ENCODE data around the gene EIF4G3.
"Not testable (repeated sequence)": the region's sequence is repeated elsewhere in the genome, so short reads cannot be mapped to it uniquely, and the experiment has no call there.

The EIF4G3 gene

DNA sequence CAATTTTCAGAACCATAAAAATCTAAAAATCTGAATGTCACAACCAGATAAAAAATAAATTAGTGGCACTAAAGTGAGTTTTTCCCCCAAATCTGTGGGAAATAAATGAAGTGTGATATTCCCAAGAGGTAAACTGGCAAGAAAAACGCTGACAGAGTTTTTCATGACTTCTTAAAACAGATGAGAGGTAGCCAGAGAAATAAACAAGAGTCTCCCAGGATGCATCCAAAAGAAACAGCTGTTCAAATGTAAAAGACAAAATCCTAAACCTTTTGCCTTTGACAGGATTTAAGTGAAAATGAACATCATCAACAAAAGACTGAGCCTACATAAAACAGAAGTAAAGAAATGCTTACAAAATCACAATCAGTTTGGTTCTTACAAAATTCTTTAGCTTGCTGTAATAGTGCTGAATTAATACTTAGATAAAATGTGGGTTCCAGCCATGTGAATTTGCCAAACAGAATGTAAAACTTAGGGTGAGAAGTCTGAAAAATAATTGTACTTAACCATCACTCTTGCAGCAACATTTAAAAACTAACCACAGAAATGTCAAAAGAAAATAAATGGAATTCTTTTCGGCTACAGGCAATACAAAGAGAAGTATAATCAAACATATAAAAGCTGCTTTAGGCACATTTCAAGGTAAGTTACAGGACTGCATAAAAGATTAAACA, 133.6 kb downstream of the EIF4G3 start:
- no peak for DNase-seq (ENCODE audit: insufficient read length)
- no peak for TF ChIP-seq POLR2AphosphoS5 (IDR thresholded peaks at IDR 0.05; ENCODE audit: low read depth, low read length)
- TF ChIP-seq POLR2A (IDR thresholded peaks at IDR 0.05; ENCODE audit: low read depth, low read length) = no peak
- TF ChIP-seq TAF1 (IDR thresholded peaks at IDR 0.05; ENCODE audit: borderline replicate concordance, low read depth, low read length) = no peak
- no peak for FAIRE-seq

DNA sequence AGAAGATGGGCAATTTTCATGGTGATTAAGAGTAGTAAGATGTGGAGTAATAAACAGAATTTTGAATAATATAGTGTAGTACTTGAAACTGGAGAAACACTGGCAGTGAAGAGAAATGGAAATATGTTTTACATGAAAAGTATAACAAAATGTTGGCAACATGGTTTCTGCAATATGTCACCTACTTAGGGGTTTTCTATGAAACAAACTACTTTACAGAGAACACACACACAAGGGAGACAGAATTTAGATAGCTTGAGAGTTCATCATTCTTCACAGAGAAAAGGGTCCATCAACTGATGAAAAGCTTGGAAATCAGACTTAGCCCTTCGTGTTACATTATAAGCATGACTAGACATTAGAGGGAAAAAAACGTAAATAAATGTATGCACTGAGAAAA, 135.2 kb downstream of the EIF4G3 start:
- no peak for TF ChIP-seq POLR2A (IDR thresholded peaks at IDR 0.05; ENCODE audit: low read depth, low read length)
- TF ChIP-seq TAF1 (IDR thresholded peaks at IDR 0.05; ENCODE audit: borderline replicate concordance, low read depth, low read length) = no peak
- TF ChIP-seq POLR2AphosphoS5 (IDR thresholded peaks at IDR 0.05; ENCODE audit: low read depth, low read length) = no peak
- no peak for DNase-seq (ENCODE audit: insufficient read length)
- FAIRE-seq = no peak

- DNase-seq (ENCODE audit: insufficient read length) (no peak), FAIRE-seq (no peak)
- TF ChIP-seq POLR2A (IDR thresholded peaks at IDR 0.05; ENCODE audit: low read depth, low read length) (no peak), TAF1 (IDR thresholded peaks at IDR 0.05; ENCODE audit: borderline replicate concordance, low read depth, low read length) (no peak), POLR2AphosphoS5 (IDR thresholded peaks at IDR 0.05; ENCODE audit: low read depth, low read length) (no peak)
Observed at GRCh38 chr1:21037091-21037490, 139.6 kb downstream of the EIF4G3 start.

DNA sequence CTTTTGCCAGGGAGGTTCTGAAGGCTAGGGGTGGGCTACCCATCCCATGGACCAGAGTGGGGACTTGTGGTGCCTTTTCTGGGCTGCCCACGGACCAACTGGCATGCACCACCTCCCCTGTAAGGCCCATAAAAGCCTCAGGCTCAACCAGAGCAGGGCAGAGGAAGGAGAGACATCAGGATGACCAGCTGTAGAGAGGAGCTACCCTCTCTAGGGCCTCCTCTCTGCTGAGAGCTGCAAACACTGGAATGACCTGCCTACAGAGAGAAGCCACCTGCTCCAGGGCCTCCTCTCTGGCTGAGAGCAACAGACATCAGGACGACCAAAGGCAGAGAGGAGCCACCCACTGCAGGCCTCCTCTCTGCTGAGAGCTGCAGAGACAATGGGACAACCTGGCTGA, 140.9 kb downstream of the EIF4G3 start:
- DNase-seq (ENCODE audit: insufficient read length) (no peak), FAIRE-seq (no peak)
- TF ChIP-seq POLR2A (IDR thresholded peaks at IDR 0.05; ENCODE audit: low read depth, low read length) (no peak), TAF1 (IDR thresholded peaks at IDR 0.05; ENCODE audit: borderline replicate concordance, low read depth, low read length) (no peak), POLR2AphosphoS5 (IDR thresholded peaks at IDR 0.05; ENCODE audit: low read depth, low read length) (no peak)

- FAIRE-seq = no peak
- TF ChIP-seq POLR2AphosphoS5 (IDR thresholded peaks at IDR 0.05; ENCODE audit: low read depth, low read length) (no peak), TAF1 (IDR thresholded peaks at IDR 0.05; ENCODE audit: borderline replicate concordance, low read depth, low read length) (no peak), POLR2A (IDR thresholded peaks at IDR 0.05; ENCODE audit: low read depth, low read length) (no peak)
- no peak for DNase-seq (ENCODE audit: insufficient read length)
Observed at GRCh38 chr1:21034725-21035628, 141.7 kb downstream of the EIF4G3 start.

DNA sequence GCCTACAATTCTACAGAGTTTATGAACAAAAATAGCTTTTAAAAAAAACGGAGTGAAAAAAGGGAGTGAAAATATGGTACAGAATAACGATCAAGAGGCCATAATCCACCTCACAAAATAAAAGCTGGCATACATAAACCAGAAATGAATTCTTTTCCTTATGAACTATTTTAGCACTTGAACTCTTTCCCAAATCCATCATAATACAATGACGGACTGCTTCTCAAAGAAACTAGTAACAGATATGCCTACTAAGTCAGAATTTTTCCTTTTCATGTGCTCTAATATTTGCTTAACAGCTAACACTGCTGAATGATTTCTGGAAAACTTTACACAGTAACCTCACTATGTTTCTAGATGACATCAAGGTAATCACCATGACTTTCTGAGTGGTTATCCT, 144.0 kb downstream of the EIF4G3 start:
- TF ChIP-seq POLR2A (IDR thresholded peaks at IDR 0.05; ENCODE audit: low read depth, low read length) (no peak), TAF1 (IDR thresholded peaks at IDR 0.05; ENCODE audit: borderline replicate concordance, low read depth, low read length) (no peak), POLR2AphosphoS5 (IDR thresholded peaks at IDR 0.05; ENCODE audit: low read depth, low read length) (no peak)
- no peak for FAIRE-seq
- no peak for DNase-seq (ENCODE audit: insufficient read length)

DNA sequence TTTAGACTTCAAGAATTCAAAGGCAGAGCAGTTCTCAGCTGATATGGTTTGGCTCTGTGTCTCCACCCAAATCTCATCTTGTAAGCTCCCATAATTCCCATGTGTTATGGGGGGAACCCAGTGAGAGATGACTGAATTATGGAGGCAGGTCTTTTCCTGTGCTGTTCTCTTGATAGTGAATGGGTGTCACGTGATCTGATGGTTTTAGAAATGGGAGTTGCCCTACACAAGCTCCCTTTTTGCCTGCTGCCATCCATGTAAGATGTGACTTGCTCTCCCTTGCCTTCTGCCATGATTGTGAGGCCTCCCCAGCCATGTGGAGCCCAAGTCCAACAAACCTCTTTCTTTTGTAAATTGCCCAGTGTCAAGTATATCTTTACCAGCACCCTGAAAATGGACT, 146.5 kb downstream of the EIF4G3 start:
- DNase-seq (ENCODE audit: insufficient read length) (no peak), FAIRE-seq (no peak)
- TF ChIP-seq TAF1 (IDR thresholded peaks at IDR 0.05; ENCODE audit: borderline replicate concordance, low read depth, low read length) (no peak), POLR2A (IDR thresholded peaks at IDR 0.05; ENCODE audit: low read depth, low read length) (no peak), POLR2AphosphoS5 (IDR thresholded peaks at IDR 0.05; ENCODE audit: low read depth, low read length) (no peak)

GRCh38 chr1:21028520-21029145, 148.1 kb downstream of the EIF4G3 start:
- FAIRE-seq = no peak
- no peak for DNase-seq (ENCODE audit: insufficient read length)
- TF ChIP-seq TAF1 (IDR thresholded peaks at IDR 0.05; ENCODE audit: borderline replicate concordance, low read depth, low read length) = no peak
- TF ChIP-seq POLR2A (IDR thresholded peaks at IDR 0.05; ENCODE audit: low read depth, low read length) = no peak
- no peak for TF ChIP-seq POLR2AphosphoS5 (IDR thresholded peaks at IDR 0.05; ENCODE audit: low read depth, low read length)

- no peak for DNase-seq (ENCODE audit: insufficient read length)
- TF ChIP-seq POLR2AphosphoS5 (IDR thresholded peaks at IDR 0.05; ENCODE audit: low read depth, low read length) = no peak
- no peak for FAIRE-seq
Observed at GRCh38 chr1:21027805-21028204, 148.9 kb downstream of the EIF4G3 start.

GRCh38 chr1:21024918-21025317, 151.8 kb downstream of the EIF4G3 start:
- DNase-seq (ENCODE audit: insufficient read length) (no peak), FAIRE-seq (no peak)
- TF ChIP-seq POLR2A (IDR thresholded peaks at IDR 0.05; ENCODE audit: low read depth, low read length) = no peak
- TF ChIP-seq POLR2AphosphoS5 (IDR thresholded peaks at IDR 0.05; ENCODE audit: low read depth, low read length) = no peak
- no peak for TF ChIP-seq TAF1 (IDR thresholded peaks at IDR 0.05; ENCODE audit: borderline replicate concordance, low read depth, low read length)

DNA sequence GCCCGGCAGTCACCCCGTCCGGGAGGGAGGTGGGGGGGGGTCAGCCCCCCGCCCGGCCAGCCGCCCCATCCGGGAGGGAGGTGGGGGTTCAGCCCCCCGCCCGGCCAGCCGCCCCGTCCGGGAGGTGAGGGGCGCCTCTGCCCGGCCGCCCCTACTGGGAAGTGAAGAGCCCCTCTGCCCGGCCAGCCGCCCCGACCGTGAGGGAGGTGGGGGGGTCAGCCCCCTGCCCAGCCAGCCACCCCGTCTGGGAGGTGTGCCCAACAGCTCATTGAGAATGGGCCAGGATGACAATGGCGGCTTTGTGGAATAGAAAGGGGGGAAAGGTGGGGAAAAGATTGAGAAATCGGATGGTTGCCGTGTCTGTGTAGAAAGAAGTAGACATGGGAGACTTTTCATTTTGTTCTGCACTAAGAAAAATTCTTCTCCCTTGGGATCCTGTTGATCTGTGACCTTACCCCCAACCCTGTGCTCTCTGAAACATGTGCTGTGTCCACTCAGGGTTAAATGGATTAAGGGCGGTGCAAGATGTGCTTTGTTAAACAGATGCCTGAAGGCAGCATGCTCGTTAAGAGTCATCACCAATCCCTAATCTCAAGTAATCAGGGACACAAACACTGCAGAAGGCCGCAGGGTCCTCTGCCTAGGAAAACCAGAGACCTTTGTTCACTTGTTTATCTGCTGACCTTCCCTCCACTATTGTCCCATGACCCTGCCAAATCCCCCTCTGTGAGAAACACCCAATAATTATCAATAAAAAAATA, 152.4 kb downstream of the EIF4G3 start:
- FAIRE-seq; DNase-seq (ENCODE audit: insufficient read length): not testable (repeated sequence)
